T-helper 2 cell treated with Interferon-gamma antibody and Interleukin-4, amounts not matched to agents 5 μg/mL and 100 μg/mL, for 36 hours (primary cell): ENCODE results near the gene TSFM.

Experiments
- DNase-seq: peaks from one replicate; pipeline ENCODE4 v3.0.0; 2021; ENCODE audit warnings: low spot score
- H3K27ac Mint-ChIP-seq: one replicate; pipeline ENCODE4 v1.8.0; 2021; ENCODE audit warnings: mild to moderate bottlenecking, mixed read lengths
- H3K27me3 Mint-ChIP-seq: one replicate; pipeline ENCODE4 v1.8.0; 2021; ENCODE audit warnings: low read depth, mixed read lengths
- H3K36me3 Mint-ChIP-seq: one replicate; pipeline ENCODE4 v1.8.0; 2021; ENCODE audit warnings: low read depth, mixed read lengths
- H3K4me1 Mint-ChIP-seq: one replicate; pipeline ENCODE4 v1.8.0; 2021; ENCODE audit warnings: low read depth, mixed read lengths
- H3K4me3 Mint-ChIP-seq: one replicate; pipeline ENCODE4 v1.8.0; 2022; ENCODE audit warnings: mild to moderate bottlenecking, moderate library complexity, mixed read lengths
- H3K9me3 Mint-ChIP-seq: one replicate; pipeline ENCODE4 v1.8.0; 2021; ENCODE audit warnings: mixed read lengths

The TSFM gene

DNA sequence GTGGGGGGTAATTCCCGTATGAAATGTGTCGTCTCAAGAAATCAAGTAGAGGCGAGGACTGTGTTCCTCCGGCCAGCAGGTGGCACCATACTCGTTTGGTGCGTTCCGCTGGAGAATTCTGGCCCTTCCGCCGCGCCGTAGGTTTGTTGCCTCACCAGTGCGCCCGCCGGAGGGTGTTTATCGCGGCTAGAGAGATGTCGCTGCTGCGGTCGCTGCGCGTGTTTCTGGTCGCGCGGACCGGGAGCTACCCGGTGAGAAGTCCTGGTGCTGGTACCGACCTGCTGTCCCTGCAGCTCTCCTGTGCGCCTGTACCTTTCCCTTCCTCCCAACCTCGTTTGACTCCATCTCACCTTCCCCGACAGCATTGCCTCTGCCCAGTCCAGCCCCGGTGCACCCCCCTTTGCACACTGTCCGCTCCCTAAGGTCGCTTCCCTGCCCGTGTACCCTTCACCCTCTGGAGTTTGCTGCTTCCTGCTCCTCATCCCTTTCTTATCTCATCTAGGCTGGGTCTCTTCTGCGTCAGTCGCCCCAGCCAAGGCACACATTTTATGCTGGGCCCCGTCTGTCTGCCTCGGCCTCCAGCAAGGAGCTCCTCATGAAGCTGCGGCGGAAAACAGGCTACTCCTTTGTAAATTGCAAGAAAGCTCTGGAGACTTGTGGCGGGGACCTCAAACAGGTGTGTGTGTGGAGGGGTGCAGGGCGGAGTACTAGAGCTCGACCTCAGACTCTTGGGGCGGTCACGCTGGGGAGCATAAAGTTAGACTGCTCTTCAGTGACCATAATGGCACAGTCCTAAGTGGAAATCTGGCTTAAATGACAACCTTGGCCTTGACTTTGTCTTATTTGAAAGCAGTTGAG is at the start of gene TSFM:
TSS of gene TSFM (plus strand) at position 180 of the 858 bp plus-strand sequence. CDS start at position 195, 15 bp downstream.
- Mint-ChIP-seq H3K9me3 (no peaks in the 10 kb centered on the region), H3K4me3 (peak within 1 kb of the TSS; percentile 96), H3K27ac (peak within 1 kb of the TSS; percentile 94), H3K36me3 (peaks cover 26% of the 10 kb centered on the region), H3K27me3 (no peaks in the 10 kb centered on the region), H3K4me1 (peaks cover 16% of the 10 kb centered on the region)
- DNase-seq: peak; percentile 94

DNA sequence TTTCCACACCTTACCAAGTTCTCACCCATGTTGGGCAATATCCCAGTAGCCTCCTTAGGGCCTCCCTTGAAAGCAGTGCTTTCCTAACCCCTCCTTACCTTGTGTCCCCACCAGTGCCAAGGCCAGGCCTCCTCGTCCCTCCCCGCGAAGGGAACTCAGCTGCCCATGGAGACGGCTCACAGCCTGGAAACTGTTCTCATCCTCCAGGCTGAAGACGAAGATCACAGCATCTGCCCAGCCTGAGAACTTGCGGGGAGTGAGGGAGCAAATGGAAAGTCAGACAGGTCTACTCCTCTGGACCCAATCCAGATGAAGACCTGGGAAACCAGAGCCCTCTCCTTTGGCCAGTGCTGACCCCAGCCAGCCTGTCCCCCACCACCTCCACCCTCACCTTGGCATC is 48.7 kb upstream of the TSFM start:
- H3K4me3 Mint-ChIP-seq: no peak overlapping the region
- H3K27me3 Mint-ChIP-seq: no peaks in the 10 kb centered on the region
- no peaks in the 10 kb centered on the region for H3K9me3 Mint-ChIP-seq
- H3K27ac Mint-ChIP-seq: no peak overlapping the region
- peaks cover 53% of the 10 kb centered on the region for H3K36me3 Mint-ChIP-seq
- peaks cover 4% of the 10 kb centered on the region for H3K4me1 Mint-ChIP-seq
- no peak for DNase-seq

DNA sequence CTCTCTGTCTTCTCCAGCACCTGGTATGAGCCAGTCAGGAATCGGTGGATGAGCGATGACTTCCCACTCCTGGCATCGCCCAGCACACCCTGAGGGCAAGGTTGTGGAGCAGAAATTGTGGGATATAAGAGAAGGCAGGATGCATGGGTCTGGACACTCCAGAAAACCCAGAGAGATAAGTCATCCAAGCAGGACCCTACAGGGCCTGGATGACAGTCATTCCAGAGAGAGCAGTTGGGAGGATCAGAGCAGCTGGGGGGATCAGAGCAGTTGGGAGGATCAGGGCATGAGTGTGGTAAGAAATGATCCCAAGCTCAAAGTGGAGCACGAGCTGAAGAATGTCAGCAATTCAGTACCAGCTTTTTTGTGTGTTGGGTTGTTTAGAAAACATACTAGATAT is 48.0 kb upstream of the TSFM start:
- Mint-ChIP-seq H3K27me3 (no peaks in the 10 kb centered on the region), H3K9me3 (no peaks in the 10 kb centered on the region), H3K4me3 (no peak overlapping the region), H3K27ac (no peak overlapping the region), H3K4me1 (peaks cover 11% of the 10 kb centered on the region), H3K36me3 (peaks cover 56% of the 10 kb centered on the region)
- DNase-seq: no peak

DNA sequence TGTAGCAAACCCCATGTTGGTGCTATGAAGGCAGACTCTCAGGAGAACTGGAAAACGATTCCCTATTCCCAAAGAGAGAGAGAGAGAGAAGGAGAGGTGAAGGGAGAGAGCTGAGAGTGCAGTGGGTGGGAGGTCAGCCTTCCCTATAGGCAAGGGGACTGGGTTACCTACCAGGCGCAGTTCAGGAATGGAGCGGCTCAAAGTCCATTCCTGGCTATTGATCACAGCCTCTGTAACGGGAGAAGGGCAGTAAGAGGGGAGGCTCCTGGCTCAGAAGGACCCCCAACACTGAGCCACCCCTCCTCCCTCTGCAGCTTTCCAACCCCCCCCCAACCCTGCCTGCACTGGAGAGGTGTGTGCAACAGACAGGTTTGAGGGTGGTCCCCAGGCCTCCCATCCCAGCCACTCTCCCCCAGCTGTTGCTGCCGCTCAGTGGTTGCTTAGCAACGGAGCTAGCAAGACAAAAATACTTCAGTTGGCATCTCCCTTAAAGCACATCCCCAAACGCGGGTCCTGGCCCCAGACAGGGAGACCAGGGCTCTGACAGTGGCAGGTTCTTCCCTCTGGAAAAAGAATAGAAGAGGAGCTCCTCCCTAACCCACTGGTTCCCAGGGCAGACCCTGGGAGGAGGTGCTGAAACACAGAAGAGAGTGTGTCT is 47.3 kb upstream of the TSFM start:
- H3K36me3 Mint-ChIP-seq: peaks cover 53% of the 10 kb centered on the region
- H3K4me1 Mint-ChIP-seq: peaks cover 14% of the 10 kb centered on the region
- no peak overlapping the region for H3K27ac Mint-ChIP-seq
- H3K9me3 Mint-ChIP-seq: no peaks in the 10 kb centered on the region
- H3K4me3 Mint-ChIP-seq: no peak overlapping the region
- no peak for DNase-seq
- H3K27me3 Mint-ChIP-seq: no peaks in the 10 kb centered on the region

DNA sequence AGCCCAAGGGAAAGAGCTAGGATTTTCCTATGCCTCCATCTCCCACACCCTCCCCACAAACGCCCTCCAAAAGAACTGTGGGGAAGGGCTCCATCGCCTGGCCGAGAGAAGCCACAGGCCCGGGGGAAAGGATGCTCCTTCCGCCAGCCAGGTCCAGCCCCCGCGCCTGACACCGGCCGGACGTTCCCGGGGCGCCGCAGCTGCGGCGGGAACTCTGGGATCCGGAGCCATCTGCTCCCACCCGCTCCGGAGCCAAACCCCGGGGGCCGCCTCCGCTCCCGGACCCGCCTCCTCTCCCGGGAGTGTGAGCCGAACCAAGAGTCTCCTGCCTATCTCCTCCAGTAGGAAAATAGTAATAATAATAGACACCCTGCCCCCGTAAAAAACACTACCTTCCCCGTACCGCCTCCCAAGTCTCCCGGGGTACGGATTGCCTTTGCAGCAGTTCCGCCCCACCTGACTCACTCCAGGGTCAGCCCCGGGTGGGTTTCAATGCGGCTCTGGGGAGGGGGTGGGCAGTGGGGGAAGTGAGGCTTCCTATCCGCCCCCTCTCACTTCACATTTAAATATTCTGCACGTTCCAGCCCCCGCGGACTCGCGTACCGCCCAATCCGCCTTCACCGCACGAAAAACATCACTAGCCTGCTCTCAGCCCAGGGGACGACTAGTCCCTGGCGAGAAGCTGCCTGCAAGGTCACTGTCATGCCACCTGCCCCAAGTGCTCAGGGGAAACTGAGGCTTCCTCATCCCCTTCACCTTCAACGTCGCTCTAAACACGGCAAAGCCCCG is 46.4 kb upstream of the TSFM start:
- Mint-ChIP-seq H3K4me3 (no peak overlapping the region), H3K27me3 (no peaks in the 10 kb centered on the region), H3K9me3 (no peaks in the 10 kb centered on the region), H3K4me1 (peaks cover 21% of the 10 kb centered on the region), H3K36me3 (peaks cover 51% of the 10 kb centered on the region), H3K27ac (no peak overlapping the region)
- no peak for DNase-seq

DNA sequence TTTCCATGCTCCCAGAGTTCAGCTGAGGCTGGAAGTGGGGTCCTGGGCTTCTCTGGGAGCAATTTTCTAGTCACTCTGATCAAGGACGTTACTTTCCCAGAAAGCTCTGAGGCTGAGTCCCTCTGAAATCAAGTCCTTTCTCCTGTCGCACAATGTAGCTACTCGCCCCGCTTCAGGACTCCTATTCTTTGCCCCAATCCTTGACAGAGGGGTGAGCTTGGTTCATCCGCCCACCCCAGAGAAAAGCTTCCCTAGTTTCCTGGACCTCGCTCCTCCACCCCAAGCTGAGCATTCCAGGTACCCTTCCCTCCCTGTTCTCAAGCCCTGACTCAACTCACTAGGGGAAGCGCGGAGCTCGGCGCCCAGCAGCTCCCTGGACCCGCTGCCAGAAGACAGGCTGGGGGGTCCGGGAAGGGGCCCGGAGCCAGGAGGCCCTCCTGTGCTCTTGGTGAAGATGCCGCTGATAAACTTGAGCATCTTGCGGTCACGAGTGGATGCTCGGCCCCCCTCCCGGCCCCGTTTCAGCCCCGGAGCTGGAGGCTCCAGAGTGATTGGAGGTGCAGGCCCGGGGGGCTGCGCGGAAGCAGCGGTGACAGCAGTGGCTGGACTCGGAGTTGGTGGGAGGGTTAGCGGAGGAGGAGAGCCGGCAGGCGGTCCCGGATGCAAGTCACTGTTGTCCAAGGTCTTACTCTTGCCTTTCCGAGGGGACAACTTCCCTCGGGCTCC is 45.7 kb upstream of the TSFM start:
- H3K27me3 Mint-ChIP-seq: no peaks in the 10 kb centered on the region
- no peaks in the 10 kb centered on the region for H3K9me3 Mint-ChIP-seq
- no peak overlapping the region for H3K4me3 Mint-ChIP-seq
- peaks cover 47% of the 10 kb centered on the region for H3K36me3 Mint-ChIP-seq
- peaks cover 23% of the 10 kb centered on the region for H3K4me1 Mint-ChIP-seq
- no peak overlapping the region for H3K27ac Mint-ChIP-seq
- DNase-seq: no peak

DNA sequence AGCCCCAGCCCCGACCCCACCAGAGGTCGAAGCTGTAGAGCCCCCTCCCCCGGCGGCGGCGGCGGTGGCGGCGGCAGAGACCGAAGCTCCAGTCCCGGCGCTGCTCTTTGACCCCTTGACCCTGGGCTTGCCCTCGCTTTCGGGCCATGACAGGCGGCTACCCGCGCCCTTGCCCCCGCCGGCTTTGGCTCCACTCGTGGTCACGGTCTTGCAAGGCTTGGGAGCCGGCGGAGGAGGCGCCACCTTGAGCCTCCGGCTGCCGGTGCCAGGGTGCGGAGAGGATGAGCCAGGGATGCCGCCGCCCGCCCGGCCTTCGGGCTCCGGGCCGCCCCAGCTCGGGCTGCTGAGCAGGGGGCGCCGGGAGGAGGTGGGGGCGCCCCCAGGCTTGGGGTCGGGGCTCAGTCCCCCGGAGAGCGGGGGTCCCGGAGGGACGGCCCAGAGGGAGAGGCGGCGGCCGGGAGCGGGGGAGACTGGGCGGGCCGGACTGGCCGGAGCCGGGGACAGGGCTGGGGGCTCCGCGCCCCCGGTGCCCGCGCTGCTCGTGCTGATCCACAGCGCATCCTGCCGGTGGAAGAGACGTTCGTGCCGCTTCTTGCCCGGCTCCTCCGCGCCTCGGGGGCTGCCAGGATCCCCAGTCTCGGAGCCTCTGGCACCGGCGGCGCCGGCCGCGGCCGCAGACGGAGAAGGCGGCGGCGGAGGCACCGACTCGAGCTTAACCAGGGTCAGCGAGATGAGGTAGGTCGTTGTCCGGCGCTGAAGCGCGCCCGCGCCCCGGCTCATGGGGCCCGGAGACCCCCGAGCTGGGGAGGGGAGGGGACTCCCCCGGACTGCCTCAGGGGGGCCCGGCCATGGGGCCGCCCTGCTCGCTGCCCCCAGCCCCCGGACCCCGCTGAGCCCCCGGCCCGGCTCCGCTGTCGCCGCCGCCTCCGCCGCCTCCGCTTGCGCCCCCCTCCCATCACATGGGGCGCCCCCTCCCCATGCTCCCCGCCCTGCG is 44.8 kb upstream of the TSFM start:
- no peak overlapping the region for H3K4me3 Mint-ChIP-seq
- no peak overlapping the region for H3K27ac Mint-ChIP-seq
- no peaks in the 10 kb centered on the region for H3K27me3 Mint-ChIP-seq
- DNase-seq: no peak
- H3K36me3 Mint-ChIP-seq: peaks cover 39% of the 10 kb centered on the region
- H3K9me3 Mint-ChIP-seq: no peaks in the 10 kb centered on the region
- peaks cover 30% of the 10 kb centered on the region for H3K4me1 Mint-ChIP-seq

DNA sequence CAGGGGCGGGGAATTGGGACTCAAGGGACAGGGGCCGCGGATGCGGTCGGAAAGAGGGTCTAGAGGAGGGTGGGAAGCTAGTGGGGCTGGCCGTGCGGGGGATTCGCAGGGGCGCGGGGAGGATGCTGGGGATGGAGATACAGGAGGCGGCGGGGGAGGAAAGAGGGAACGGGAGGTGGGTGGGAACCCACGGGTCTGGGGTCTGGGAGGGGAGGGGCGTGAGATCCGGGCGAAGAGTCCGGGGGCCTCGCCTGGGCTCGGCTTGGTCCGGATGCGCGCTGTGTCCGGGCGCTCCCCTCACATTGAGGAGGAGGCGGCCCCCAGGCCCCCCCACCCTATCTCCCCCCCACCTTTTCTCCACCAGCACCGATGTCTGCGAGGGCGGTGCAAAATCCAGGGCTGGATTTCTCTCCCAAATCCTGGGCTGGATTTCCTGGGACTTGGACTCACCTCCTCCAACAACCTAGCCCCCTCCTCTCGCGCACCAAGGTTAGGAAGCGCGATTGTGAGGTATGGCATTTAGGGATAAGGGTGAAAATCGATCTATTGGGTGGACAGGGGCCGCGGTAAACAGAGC is 43.8 kb upstream of the TSFM start, which contains the start of gene AGAP2:
TSS of gene AGAP2 (minus strand) at position 82 of the 577 bp plus-strand sequence. CDS start 496 bp downstream, outside the sequence.
- H3K27me3 Mint-ChIP-seq: no peaks in the 10 kb centered on the region
- H3K4me3 Mint-ChIP-seq: peak within 1 kb of the TSS; percentile 81
- H3K9me3 Mint-ChIP-seq: no peaks in the 10 kb centered on the region
- H3K36me3 Mint-ChIP-seq: peaks cover 36% of the 10 kb centered on the region
- no peak for DNase-seq
- H3K27ac Mint-ChIP-seq: peak within 1 kb of the TSS; percentile 78
- peaks cover 31% of the 10 kb centered on the region for H3K4me1 Mint-ChIP-seq

DNA sequence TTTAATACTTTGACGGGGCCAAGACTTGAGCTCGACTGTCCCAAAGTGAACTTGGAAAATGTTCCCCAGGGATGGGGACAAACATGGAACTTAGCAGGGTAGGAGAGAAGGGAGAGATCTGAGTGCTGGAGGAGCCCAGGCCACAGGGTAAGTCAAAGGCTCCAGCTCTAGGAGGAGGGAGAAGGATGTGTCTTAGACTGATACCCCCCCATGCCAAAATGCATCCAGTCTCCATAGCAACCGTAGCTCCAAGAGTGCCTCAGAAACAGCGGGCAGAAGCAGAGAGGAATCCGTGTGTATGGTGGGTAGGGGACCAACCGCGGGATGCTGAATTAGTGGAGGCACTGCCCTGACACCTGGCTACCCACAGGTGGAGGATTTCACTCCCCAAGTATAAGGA is 43.2 kb upstream of the TSFM start:
- Mint-ChIP-seq H3K4me1 (peaks cover 37% of the 10 kb centered on the region), H3K9me3 (no peaks in the 10 kb centered on the region)

DNA sequence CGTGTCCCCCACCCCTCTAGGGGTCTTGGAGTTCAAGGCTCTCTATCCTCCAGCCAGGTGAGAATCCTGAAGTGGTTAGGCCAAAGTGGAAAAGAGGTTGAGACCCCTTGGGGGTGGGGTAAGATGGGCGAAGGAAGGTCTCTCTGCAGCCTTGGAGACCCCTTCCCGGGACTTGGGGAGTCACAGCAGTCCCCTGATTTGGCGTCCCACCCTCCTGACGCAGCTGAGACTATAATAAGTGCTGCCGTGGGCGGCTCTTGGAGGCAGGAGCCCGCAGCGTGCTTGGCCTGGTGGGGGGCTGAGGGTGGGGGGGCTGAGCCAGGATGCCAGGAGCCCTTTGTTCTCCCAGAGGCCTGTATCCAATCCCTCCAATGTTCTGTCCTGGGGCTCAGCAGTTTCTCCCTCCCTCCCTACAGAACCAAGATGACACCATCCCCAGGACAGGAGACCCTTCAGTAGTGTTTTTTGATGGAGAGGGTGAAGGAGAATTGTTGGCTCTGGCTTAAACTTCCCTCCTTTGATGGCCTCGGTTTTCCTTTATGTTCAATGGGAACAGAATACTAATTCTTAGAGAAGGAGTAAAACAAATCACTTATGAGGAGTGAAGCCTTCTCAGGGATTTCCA is 42.6 kb upstream of the TSFM start:
- no peak for DNase-seq
- peaks cover 25% of the 10 kb centered on the region for H3K36me3 Mint-ChIP-seq
- peaks cover 42% of the 10 kb centered on the region for H3K4me1 Mint-ChIP-seq
- H3K27ac Mint-ChIP-seq: peak overlapping the region; percentile 78
- H3K4me3 Mint-ChIP-seq: peak overlapping the region; percentile 94
- no peaks in the 10 kb centered on the region for H3K9me3 Mint-ChIP-seq
- H3K27me3 Mint-ChIP-seq: no peaks in the 10 kb centered on the region

More for the DNA sequence above, 43.2 kb upstream of the TSFM start:
- Mint-ChIP-seq H3K36me3 (peaks cover 31% of the 10 kb centered on the region), H3K27ac (peak overlapping the region; percentile 78), H3K4me3 (peak overlapping the region; percentile 81), H3K27me3 (no peaks in the 10 kb centered on the region)
- no peak for DNase-seq

DNA sequence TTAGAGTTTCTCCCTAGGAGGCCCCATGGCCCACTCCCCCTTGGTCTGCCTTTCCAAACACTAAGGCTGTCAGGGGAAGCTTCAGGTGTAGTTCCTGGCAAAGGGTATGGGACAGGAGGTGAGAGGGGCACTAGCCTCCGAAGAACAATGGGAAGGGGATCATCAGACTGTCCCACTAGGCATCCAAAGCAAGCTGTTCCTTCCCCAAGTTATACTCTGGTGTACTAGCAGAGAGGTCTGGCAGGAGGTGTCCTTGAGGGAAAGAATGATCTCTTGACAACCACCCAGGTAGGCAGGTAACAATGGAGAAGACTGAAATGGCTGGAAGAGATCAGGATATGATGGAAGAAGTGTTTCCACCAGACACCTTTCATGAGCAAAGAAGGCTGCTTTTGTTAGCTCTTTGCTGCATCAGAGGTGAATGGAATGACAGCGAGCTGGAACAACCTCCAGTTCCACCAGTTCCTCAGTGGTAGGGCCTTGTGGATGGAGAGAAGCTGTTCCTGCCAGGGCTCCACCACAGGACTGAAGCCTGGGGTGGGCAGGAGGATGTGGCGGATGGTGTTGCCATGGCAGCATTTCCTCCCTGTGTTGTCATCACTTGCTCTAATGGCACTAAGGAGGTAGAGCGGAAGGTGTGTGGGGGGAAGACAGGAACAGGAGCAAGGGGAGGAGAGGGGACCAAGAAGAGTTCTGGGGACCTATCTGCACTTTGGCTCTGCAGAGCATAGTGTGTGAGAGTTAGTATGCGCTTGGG is 41.8 kb upstream of the TSFM start:
- DNase-seq: peak; percentile 72
- Mint-ChIP-seq H3K27me3 (no peaks in the 10 kb centered on the region), H3K4me1 (peaks cover 47% of the 10 kb centered on the region), H3K4me3 (peak overlapping the region; percentile 94), H3K27ac (peak overlapping the region; percentile 94), H3K36me3 (peaks cover 28% of the 10 kb centered on the region), H3K9me3 (no peaks in the 10 kb centered on the region)
